ENCODE data around the gene C16orf74. TPM values are rescaled to one million over a fixed set of nuclear protein-coding genes. Genes with fewer than 3 reads are reported as not detected.

C16orf74 gene
- total RNA-seq, 4 donors from 2014 or later = 1.3 TPM; not detected in 3

DNA sequence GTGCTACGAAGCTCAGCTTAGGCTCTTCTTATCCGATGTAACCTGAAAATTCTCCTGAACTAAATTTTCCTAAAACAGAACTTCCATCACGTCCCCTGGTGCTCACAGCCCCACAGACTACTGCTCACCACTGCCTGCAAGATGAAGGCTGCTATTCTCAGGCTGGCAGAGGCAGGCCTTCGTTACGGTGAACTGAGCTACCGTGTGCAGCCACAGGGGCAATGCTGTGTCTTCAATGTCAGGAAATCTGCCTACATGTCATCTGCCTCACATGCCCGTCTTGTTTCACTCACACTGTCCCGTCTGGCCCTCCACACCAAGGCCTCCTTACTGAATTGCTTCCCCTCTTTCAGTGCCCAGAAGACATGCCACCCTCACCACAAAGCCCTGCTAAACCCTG, 32.5 kb upstream of the C16orf74 start:
- DNase-seq (no peak), ATAC-seq (no peak)
- TF ChIP-seq, protein P1, sequence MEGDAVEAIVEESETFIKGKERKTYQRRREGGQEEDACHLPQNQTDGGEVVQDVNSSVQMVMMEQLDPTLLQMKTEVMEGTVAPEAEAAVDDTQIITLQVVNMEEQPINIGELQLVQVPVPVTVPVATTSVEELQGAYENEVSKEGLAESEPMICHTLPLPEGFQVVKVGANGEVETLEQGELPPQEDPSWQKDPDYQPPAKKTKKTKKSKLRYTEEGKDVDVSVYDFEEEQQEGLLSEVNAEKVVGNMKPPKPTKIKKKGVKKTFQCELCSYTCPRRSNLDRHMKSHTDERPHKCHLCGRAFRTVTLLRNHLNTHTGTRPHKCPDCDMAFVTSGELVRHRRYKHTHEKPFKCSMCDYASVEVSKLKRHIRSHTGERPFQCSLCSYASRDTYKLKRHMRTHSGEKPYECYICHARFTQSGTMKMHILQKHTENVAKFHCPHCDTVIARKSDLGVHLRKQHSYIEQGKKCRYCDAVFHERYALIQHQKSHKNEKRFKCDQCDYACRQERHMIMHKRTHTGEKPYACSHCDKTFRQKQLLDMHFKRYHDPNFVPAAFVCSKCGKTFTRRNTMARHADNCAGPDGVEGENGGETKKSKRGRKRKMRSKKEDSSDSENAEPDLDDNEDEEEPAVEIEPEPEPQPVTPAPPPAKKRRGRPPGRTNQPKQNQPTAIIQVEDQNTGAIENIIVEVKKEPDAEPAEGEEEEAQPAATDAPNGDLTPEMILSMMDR (IDR thresholded peaks at IDR 0.05 in 4 of 5, conservative IDR thresholded peaks at IDR 0.05 in 1 of 5) = no peak
- no peak for TF ChIP-seq POLR2A (IDR thresholded peaks at IDR 0.05)
- Histone ChIP-seq H3K9me3 (no peaks in the 10 kb centered on the region), H3K27me3 (no peaks in the 10 kb centered on the region), H3K4me1 (peaks cover 9 to 12% of the 10 kb centered on the region in 2 donors), H3K4me3 (no peak overlapping the region), H3K27ac (no peak overlapping the region), H3K36me3 (peaks cover 0 to 49% of the 10 kb centered on the region in 2 donors)
- in situ Hi-C loops (cut with MboI; ENCODE audit: low sequenced_read_pairs in 4 of 4) (no loop called here), intact Hi-C loops (cut with DNase I; ENCODE audit: low total_unique reads) (no loop called here)

GRCh38 chr16:85782451-85782850, 31.6 kb upstream of the C16orf74 start:
- Histone ChIP-seq H3K4me3 (no peak overlapping the region), H3K27ac (peak overlapping the region in 2 of 4 donors; percentile 29 to 35), H3K27me3 (no peaks in the 10 kb centered on the region), H3K9me3 (no peaks in the 10 kb centered on the region), H3K4me1 (peaks cover 9 to 12% of the 10 kb centered on the region in 2 donors), H3K36me3 (peaks cover 0 to 49% of the 10 kb centered on the region in 2 donors)
- DNase-seq (no peak), ATAC-seq (peak in 1 of 2 donors; percentile 47)
- TF ChIP-seq POLR2A (IDR thresholded peaks at IDR 0.05) = no peak
- TF ChIP-seq, protein P1 (IDR thresholded peaks at IDR 0.05 in 4 of 5, conservative IDR thresholded peaks at IDR 0.05 in 1 of 5) = no peak
- intact Hi-C loops (cut with DNase I; ENCODE audit: low total_unique reads) (no loop called here), in situ Hi-C loops (cut with MboI; ENCODE audit: low sequenced_read_pairs in 4 of 4) (no loop called here)

- in situ Hi-C loops (cut with MboI; ENCODE audit: low sequenced_read_pairs in 4 of 4) = no loop called here
- Histone ChIP-seq H3K4me3 (no peak overlapping the region), H3K27me3 (no peaks in the 10 kb centered on the region), H3K27ac (peak overlapping the region in 2 of 4 donors; percentile 29 to 35), H3K4me1 (peaks cover 9 to 12% of the 10 kb centered on the region in 2 donors), H3K9me3 (no peaks in the 10 kb centered on the region), H3K36me3 (peaks cover 0 to 48% of the 10 kb centered on the region in 2 donors)
- intact Hi-C loops (cut with DNase I; ENCODE audit: low total_unique reads) = no loop called here
- TF ChIP-seq, protein P1 (IDR thresholded peaks at IDR 0.05 in 4 of 5, conservative IDR thresholded peaks at IDR 0.05 in 1 of 5) = no peak
- no peak for TF ChIP-seq POLR2A (IDR thresholded peaks at IDR 0.05)
- peak; percentile 63 to 93 for ATAC-seq
- DNase-seq = peak in 1 of 2 donors; percentile 76
These were observed 30.9 kb upstream of the C16orf74 start for GRCh38 chr16:85781695-85782370.

DNA sequence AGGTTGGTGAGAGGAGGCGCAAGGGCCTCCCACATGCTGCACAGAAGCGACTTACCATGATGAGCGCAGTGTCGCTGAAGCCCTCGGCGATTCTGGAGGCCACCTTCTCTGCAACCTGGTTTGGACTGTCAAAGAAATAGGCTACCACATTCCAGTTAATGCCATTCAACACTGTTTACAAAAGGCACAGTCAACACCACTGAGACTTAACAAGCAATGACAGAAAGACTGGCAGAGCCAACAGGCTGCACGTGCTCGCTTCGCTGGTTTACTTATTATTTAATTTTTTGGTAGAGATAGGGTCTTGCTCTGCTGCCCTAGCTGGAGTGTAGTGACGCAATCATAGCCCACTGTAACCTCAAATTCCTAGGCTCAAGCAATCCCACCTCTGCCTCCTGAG, 30.3 kb upstream of the C16orf74 start:
- H3K27ac ChIP-seq = no peak overlapping the region
- in situ Hi-C loops (cut with MboI; ENCODE audit: low sequenced_read_pairs in 4 of 4) (no loop called here), intact Hi-C loops (cut with DNase I; ENCODE audit: low total_unique reads) (no loop called here)
- DNase-seq = no peak
- H3K4me1 ChIP-seq = peaks cover 9 to 12% of the 10 kb centered on the region in 2 donors
- H3K9me3 ChIP-seq = no peaks in the 10 kb centered on the region
- peaks cover 0 to 51% of the 10 kb centered on the region in 2 donors for H3K36me3 ChIP-seq
- no peaks in the 10 kb centered on the region for H3K27me3 ChIP-seq
- no peak for ATAC-seq
- TF ChIP-seq, protein P1 (IDR thresholded peaks at IDR 0.05 in 4 of 5, conservative IDR thresholded peaks at IDR 0.05 in 1 of 5) = no peak
- TF ChIP-seq POLR2A (IDR thresholded peaks at IDR 0.05) = no peak
- H3K4me3 ChIP-seq = no peak overlapping the region

Data from gastrocnemius medialis (tissue), 4 donors.